Lung (tissue), 12 donors: Measurements from ENCODE around the gene GPAM. TPM values are rescaled to one million over a fixed set of nuclear protein-coding genes. Genes with fewer than 3 reads are reported as not detected.

Experiments
- ATAC-seq: fragments of 200-7000 bp; cut with Tn5 transposase; one replicate; pipeline ENCODE4 v1.9.1; 2020; ENCODE audit warnings: moderate number of reproducible peaks; ENCODE audit not compliant: insufficient read depth, low FRiP score
- DNase-seq, 3 donors: peaks; one replicate each; pipeline ENCODE4 v3.0.0-alpha.2; 2013 to 2017
- H3K27ac ChIP-seq, 2 donors: one replicate each; pipeline ENCODE4 v1.5.1; 2013; ENCODE audit warnings: mild to moderate bottlenecking in 2 of 2, moderate library complexity in 2 of 2, control low read depth in 1 of 2, inconsistent platforms in 1 of 2, low read depth in 1 of 2, low read length in 1 of 2
- H3K27me3 ChIP-seq, 3 donors: one replicate each; pipeline ENCODE4 v1.5.1; 2013; ENCODE audit warnings: low read length in 2 of 3; ENCODE audit not compliant: control insufficient read depth in 3 of 3, insufficient read depth in 3 of 3
- H3K36me3 ChIP-seq, 4 donors: one replicate each; pipeline ENCODE4 v1.5.1; 2013; ENCODE audit warnings: low read length in 4 of 4, mild to moderate bottlenecking in 1 of 4, moderate library complexity in 1 of 4; ENCODE audit not compliant: control insufficient read depth in 4 of 4, insufficient read depth in 4 of 4
- H3K4me1 ChIP-seq, 5 donors: one replicate each; pipeline ENCODE4 v1.5.1; 2013; ENCODE audit warnings: low read length in 5 of 5, mild to moderate bottlenecking in 2 of 5, moderate library complexity in 1 of 5; ENCODE audit not compliant: control insufficient read depth in 5 of 5, insufficient read depth in 5 of 5
- H3K4me3 ChIP-seq: one replicate; pipeline ENCODE4 v1.5.1; 2013; ENCODE audit warnings: mild to moderate bottlenecking, control low read depth, moderate library complexity
- H3K9ac ChIP-seq, 2 donors: one replicate each; pipeline ENCODE4 v1.5.1; 2013; ENCODE audit warnings: low read length in 2 of 2, control low read depth in 1 of 2; ENCODE audit not compliant: insufficient read depth in 1 of 2
- H3K9me3 ChIP-seq, 4 donors: one replicate each; pipeline ENCODE4 v1.5.1; 2013; ENCODE audit warnings: low read length in 3 of 4, mild to moderate bottlenecking in 1 of 4, moderate library complexity in 1 of 4; ENCODE audit not compliant: control insufficient read depth in 4 of 4, insufficient read depth in 3 of 4
- CTCF ChIP-seq: IDR thresholded peaks from 2 replicates; pipeline ENCODE4 v1.5.1; 2012; ENCODE audit warnings: mild to moderate bottlenecking; ENCODE audit errors: control extremely low read depth, extremely low read depth
- WGBS, 2 donors: extraction: QIAGEN DNeasy Blood & Tissue Kit; methylation state at CpG; one replicate each; pipeline ENCODE4 v1.1.7; 2013; 5-methylcytosine and 5-hydroxymethylcytosine counted together
- polyA plus RNA-seq, 2 donors: library from polyadenylated mRNA; stranded (reverse); fragments of 200-250 nt; gene quantifications; one replicate each; pipeline ENCODE4 v1.2.1, GENCODE V29; 2013
- total RNA-seq, 2 donors: library from RNA; depleted of rRNA in 1 of 2; stranded (reverse); fragments of >200 nt in 1 of 2; gene quantifications; one replicate each; pipeline ENCODE4 v1.2.1, GENCODE V29; 2014 to 2021
- donor health status: control.
- donor health status: control.
- donor health status: Bipolar disorder and iron deficiency.
- donor health status: healthy.
- donor health status: DM: yes; HTN: yes; CAD: no.

The GPAM gene
- total and polyA plus RNA-seq, 4 donors = 2.7 to 21.8 (median 8.9) TPM

- H3K27ac ChIP-seq = no peak overlapping the region
- 89 to 95% methylated on average over 6 of the region's 6 CpGs for WGBS, 2 donors
- no peak overlapping the region for H3K9ac ChIP-seq
- DNase-seq (no peak), ATAC-seq (no peak)
- H3K4me1 ChIP-seq = peaks cover 0 to 2% (median 0%) of the 10 kb centered on the region in 5 donors
- H3K4me3 ChIP-seq = no peak overlapping the region
- H3K27me3 ChIP-seq = no peaks in the 10 kb centered on the region
- no peaks in the 10 kb centered on the region for H3K36me3 ChIP-seq
- no peak for TF ChIP-seq CTCF
- H3K9me3 ChIP-seq = no peaks in the 10 kb centered on the region
Measured at GRCh38 chr10:112208997-112209396, 25.4 kb upstream of the GPAM start.

GRCh38 chr10:112208292-112208691, 24.7 kb upstream of the GPAM start:
- Histone ChIP-seq H3K27me3 (no peaks in the 10 kb centered on the region), H3K36me3 (no peaks in the 10 kb centered on the region), H3K27ac (no peak overlapping the region), H3K9me3 (no peaks in the 10 kb centered on the region), H3K4me3 (no peak overlapping the region), H3K9ac (no peak overlapping the region), H3K4me1 (peaks cover 0 to 2% (median 0%) of the 10 kb centered on the region in 5 donors)
- 50 to 75% methylated on average over 4 of the region's 4 CpGs for WGBS, 2 donors
- ATAC-seq = no peak
- TF ChIP-seq CTCF = no peak
- peak in 2 of 3 donors; percentile 34 to 56 for DNase-seq

- Histone ChIP-seq H3K27ac (no peak overlapping the region), H3K9me3 (no peaks in the 10 kb centered on the region), H3K27me3 (no peaks in the 10 kb centered on the region), H3K36me3 (no peaks in the 10 kb centered on the region), H3K9ac (no peak overlapping the region), H3K4me3 (no peak overlapping the region), H3K4me1 (peaks cover 0 to 2% (median 0%) of the 10 kb centered on the region in 5 donors)
- 80 to 81% methylated on average over 4 of the region's 4 CpGs for WGBS, 2 donors
- TF ChIP-seq CTCF = no peak
- DNase-seq = no peak
- no peak for ATAC-seq
Measured at GRCh38 chr10:112203328-112204076, 19.9 kb upstream of the GPAM start.
